Activated CD4-positive, CD25-positive, alpha-beta regulatory T cell (primary cell): ENCODE data around the gene NEU4.
A peak's percentile ranks its signal among the peaks of the same experiment; 100 is the strongest.

ENCODE experiments used
- DNase-seq, 4 experiments: peaks; one replicate each; lab custom pipeline; 2025; lab: John Stamatoyannopoulos, UW

Gene NEU4

DNA sequence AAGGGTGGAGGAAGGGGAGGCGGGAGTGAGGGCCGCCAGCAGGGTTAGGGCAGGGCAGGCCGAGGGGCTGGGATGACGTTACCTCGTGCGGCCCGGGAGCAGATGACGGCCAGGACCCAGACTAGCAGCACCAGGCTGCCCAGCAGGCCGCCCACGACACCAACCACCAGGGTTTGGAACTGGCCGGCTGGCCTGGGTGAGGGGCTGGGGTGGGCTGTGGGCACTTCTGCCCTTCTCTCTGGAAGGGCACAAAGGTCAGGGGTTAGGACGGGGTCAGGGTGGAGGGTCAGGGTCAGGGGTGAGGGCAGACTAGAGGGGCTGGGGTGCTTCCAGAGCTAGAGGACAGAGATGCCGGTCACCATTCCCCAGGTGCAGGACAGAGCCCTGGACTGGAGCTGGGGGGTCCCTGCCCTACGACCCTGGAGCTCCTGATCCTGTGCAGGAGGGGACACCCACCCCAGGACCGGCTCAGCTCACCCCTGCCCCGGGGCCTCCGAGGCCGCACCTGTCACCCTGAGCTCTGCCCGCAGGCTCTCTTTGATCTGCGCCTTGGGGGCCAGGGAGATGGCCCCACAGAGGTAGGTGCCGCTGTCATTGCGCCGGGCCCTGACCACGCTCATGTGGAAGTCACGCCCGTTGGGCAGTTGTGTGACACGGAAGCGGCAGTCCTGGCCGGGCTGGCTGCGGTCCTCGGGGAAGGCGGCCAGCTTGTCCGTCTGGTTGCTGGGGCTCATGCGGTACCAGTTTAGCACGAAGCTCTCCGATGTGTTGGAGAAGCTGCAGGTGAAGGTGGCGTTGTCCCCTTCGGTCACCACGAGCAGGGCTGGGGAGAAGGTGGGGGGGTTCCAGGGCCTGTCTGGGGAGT lies 43.4 kb downstream of the NEU4 start:
- DNase-seq: no peak

DNA sequence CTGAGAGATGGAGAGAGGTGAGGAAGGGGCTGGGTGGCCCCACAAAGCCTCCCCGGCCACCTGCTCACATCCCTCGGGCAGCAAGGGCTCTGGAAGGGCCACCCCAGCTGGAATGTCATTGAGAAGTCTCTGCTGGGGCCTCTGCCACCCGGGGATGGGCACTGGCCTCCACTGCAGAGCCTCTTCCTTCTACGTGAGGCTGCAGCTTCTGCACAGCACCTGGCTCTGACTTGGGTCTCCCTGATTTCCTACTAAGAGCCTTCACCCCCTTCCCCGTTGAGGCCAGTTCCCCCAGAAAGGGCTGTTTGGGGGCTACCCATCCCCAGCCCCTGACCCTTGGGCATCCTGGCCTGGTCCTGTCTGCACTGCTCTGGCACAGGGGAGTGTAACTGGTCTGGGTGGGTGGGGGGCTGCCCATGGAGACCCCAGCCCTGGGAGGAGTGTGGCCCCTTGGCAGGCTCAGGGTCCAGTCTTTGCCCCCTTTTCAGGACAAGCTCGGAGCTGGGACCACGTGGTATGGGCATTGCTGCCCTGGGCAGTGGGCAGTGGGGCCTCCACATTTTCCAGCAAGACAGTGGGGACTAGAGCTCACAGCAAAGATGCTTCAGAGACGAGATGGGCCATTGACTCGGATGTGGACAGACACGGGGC lies 44.1 kb downstream of the NEU4 start:
- no peak for DNase-seq

- DNase-seq: no peak
These were observed 44.8 kb downstream of the NEU4 start for GRCh38 chr2:241853651-241854341.

GRCh38 chr2:241854342-241855244 lies 45.6 kb downstream of the NEU4 start:
- no peak for DNase-seq

- DNase-seq: no peak
These were observed 46.4 kb downstream of the NEU4 start for GRCh38 chr2:241855245-241855887.

DNA sequence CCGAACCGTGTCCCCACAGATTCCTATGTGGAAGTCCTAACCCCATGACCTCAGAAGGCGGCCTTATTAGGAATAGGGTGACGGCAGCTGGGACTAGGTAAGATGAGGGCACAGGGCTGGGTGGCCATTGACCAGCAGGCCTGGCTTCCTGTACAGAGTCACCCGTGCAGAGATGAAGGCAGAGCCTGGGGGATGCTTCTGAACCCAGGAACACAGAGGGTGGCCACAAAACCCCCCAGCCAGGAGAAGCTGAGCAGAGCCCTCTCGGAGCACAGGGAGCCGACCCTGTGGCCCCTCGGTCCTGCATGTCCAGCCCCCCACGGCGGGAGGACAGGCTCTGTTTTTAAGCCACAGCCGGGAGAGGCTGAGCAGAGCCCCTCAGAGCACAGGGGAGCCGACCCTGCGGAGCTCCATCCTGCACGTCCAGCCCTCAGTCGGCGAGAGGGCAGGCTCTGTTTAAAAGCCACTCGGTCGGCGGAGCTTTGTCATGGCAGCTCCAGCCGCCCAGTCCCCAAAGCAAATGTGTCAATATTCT lies 47.0 kb downstream of the NEU4 start:
- DNase-seq: no peak

GRCh38 chr2:241857041-241857541 lies 48.1 kb downstream of the NEU4 start:
- DNase-seq: no peak

DNA sequence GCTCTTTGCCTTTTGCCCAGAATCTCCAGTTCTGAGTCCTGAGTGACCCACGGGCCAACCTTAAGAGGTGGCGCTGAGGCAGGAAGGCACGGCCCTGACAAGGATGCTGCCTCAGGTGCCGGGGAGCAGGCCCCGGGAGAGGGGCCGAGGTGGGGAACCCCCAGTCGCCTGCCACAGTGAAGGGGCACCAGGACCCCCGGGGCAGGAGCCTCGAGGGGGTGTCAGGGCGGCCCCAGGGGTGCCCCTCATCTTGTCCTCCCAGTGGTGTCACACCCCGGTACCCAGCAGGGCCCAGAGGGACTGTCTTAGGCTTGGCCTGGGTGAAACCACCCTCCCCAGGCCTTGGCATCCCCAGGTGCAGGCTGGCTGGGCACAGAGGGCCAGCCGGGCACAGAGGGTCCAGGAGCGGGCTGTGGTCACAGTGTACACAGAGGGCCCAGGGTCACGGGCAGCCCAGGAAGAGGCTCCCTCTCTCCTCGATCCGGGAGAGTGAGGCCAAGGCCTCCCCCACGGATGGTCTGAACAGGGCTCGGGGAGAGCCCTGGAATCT lies 48.7 kb downstream of the NEU4 start:
- no peak for DNase-seq

DNA sequence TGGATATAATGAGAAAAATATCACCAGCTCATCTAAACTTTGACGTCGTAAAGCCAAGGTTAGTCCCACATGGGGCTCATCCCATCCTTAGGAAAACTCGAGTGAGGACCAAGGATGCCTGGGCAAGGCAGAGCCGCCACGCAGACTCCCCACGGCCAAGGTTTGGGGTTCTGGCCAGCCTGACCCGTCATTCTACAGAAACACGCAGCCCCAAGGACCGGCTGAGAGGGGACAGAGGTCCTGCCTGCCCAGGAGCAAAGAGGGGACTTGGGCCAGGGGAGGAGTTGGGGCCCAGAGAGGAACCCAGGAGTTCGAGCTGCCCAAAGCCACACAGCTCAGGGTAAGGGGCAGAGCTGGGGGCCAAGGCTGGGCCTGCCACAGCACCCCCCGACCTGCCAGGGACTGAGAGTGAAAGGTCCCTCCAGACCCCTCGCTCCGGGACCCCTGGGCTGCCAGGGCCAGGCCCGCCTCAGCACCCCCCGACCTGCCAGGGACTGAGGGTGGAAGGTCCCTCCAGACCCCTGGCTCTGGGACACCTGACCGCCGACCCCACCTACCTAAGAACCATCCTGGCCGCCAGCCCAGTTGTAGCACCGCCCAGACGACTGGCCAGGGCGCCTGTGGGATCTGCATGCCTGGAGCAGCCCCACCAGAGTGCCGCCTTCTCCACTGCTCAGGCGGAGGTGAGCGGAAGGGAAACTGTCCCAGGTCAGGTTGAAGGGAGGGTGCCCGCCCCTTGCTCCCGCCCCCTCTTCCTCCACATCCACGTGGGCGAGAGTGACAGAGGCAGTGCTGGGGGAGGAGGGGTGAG lies 49.4 kb downstream of the NEU4 start, which contains the start of gene PDCD1:
Gene PDCD1, minus strand, starts transcription at position 689 of the 811 bp plus-strand sequence. Its CDS starts 56 bp downstream, at position 633.
- DNase-seq: peak in 3 of 4 experiments; percentile 29 to 46 (median 44)

GRCh38 chr2:241859017-241859435 lies 50.0 kb downstream of the NEU4 start:
- DNase-seq: no peak

DNA sequence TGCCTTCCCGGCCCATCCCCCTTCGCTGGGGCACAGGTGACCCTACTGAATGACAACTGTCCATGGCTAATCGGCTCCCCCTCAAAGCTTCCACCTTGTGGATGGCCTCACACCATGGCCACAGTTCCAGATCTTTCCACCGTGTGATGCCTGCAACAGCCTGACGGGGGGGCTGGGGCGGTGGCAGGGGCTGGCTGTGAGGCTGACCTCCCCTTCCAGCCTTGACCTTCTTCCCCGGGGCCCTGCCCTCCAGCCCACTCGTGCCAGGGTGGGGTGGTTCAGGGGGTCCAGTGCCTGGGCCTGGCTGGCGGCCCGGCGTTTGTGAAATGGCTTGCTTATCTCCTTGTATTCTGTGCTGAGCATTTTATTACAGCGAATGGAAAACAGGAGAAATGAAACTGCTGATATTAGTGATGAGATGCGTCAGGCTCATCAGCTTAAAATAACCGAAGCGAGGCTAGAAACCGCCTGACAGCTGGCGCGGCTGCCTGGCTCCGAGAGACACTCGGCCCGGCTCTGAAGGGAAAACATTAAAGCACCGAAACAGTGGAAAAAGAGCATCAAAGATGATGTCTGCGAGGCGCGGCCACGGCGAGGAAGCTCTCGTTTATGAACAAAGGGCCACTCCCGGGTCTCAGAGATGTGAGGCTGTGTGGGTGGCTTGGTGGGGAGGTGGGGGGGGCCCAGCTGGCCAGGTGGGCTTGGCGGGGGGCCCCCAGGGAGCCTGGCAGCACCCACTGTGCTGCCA lies 50.6 kb downstream of the NEU4 start:
- DNase-seq: peak in 2 of 4 experiments; percentile 32 to 47

DNA sequence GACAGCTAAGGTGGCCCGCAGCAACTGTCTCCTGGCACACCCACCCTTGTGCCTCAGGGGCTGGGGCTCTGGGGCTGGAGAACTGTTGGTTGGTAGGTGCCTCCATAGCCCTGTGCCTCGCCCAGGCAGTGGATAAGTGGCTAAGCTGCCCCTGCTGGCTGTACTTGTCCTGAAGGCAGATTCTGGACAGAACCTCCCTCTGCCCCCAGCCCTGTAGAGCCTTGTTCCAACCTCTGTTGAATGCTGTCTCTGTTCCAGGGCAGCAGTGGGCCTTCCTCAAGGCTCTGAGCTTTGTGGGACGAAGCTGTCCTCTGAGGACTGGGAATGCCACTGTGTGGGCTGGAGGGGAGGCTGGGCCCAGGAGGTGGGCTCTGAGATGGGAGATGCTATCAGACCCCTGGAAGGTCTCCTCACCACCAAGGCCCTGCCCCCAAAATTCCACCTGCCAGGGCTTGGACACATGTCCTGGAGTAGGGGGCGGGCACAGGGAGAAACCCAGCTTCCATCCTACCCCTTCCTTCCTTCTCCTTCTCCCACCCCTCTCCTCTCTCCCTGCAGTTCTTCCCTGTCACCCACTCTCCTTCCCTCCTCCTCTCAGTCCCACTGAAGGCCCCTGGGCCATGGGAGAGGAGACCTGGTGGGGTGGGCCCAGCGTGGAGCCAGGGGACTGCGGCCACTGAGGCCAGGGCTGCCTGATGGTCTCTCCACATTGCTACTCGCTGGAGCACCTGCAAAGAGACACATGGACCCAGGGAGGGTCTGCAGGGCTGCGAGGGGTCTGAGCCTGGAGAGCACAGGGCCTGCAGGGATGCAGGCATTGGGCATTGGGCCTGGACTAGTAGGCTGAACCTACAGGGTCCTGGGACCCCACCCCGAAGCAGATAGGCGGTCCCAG lies 51.4 kb downstream of the NEU4 start:
- no peak for DNase-seq

- DNase-seq: no peak
These were observed 52.3 kb downstream of the NEU4 start for GRCh38 chr2:241861264-241861663.

- DNase-seq: no peak
These were observed 53.1 kb downstream of the NEU4 start for GRCh38 chr2:241862093-241862492.

DNA sequence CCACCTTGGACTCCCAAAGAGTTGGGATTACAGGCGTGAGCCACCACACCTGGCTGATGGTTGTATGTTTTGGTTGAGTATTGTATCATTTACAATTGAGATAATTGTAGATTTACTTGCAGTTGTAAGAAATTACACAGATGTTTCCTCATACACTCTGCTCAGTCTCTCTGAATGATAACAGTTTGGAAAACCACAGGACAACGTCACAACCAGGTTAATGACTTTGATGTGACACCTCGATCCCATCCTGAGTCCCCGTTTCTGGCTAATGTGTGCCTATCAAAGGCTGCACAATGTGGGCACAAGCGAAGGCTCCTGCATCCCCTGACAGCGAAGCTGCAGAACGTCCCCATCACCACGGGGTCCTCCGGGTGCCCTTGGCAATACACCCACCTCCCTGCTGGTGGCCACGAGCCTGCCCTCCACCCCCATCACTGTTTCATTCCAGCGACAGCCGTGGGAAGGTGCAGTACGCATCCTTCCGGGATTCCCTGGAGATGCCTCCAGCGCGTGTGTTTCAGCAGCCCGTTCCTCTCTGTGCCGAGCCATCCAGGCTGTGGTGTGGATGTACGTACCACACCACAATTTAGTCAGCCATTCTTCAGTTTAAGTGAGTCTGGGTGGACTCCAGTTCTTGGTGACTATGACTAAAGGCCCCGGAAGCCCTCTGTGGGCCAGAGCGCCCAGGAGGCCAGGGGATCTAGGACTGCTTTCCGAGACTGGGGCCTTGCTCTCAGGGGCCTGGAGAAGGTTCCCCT lies 54.0 kb downstream of the NEU4 start:
- DNase-seq: no peak

- DNase-seq: no peak
These were observed 54.6 kb downstream of the NEU4 start for GRCh38 chr2:241863536-241863954.
